Neural cell (in vitro differentiated cells): ENCODE results near the gene SUSD6. TPM values are rescaled to one million over a fixed set of nuclear protein-coding genes. Genes with fewer than 3 reads are reported as not detected.

Experiments used
- H2AFZ ChIP-seq: fragments of 200-600, 300-800 bp; sonication (generic), shearing (Covaris generic); 2 replicates; pipeline ENCODE4 v1.6.0; 2014; ENCODE audit warnings: low read depth, mild to moderate bottlenecking, antibody characterized with exemption, low read length, moderate library complexity
- H3F3A ChIP-seq: fragments of 200-600 bp; shearing (Covaris generic); 2 replicates; pipeline ENCODE4 v1.6.1; 2016; ENCODE audit warnings: mild to moderate bottlenecking, moderate library complexity, mixed read lengths, antibody characterized with exemption, low read length; ENCODE audit not compliant: insufficient read depth, poor library complexity, severe bottlenecking
- H3K27ac ChIP-seq: fragments of 200-600, 300-800 bp; sonication (generic), shearing (Covaris generic); 2 replicates; pipeline ENCODE4 v1.5.1; 2014; ENCODE audit warnings: mild to moderate bottlenecking, low read length, moderate library complexity
- H3K27me3 ChIP-seq: fragments of 300-800, 200-600 bp; sonication (generic), shearing (Covaris generic); 2 replicates; pipeline ENCODE4 v1.6.0; 2014; ENCODE audit warnings: mild to moderate bottlenecking, low read depth, low read length, moderate library complexity; ENCODE audit not compliant: insufficient read depth
- H3K36me3 ChIP-seq: fragments of 300-800, 200-600 bp; sonication (generic), shearing (Covaris generic); 2 replicates; pipeline ENCODE4 v1.5.1; 2014; ENCODE audit warnings: mild to moderate bottlenecking, antibody characterized with exemption, low read length, moderate library complexity; ENCODE audit not compliant: insufficient read depth
- H3K4me2 ChIP-seq: fragments of 300-800, 200-600 bp; sonication (generic), shearing (Covaris generic); 2 replicates; pipeline ENCODE4 v1.6.0; 2014; ENCODE audit warnings: mild to moderate bottlenecking, low read length
- H3K4me3 ChIP-seq: fragments of 300-800, 200-600 bp; sonication (generic), shearing (Covaris generic); 2 replicates; pipeline ENCODE4 v1.5.1; 2014; ENCODE audit warnings: mild to moderate bottlenecking, low read length, moderate library complexity
- H3K79me2 ChIP-seq: fragments of 200-600 bp; shearing (Covaris generic); replicated peaks from 2 replicates; pipeline ENCODE4 v1.6.0; 2014; ENCODE audit warnings: mild to moderate bottlenecking, low read length, moderate library complexity; ENCODE audit not compliant: insufficient read depth
- H3K9ac ChIP-seq: fragments of 300-800, 200-600 bp; sonication (generic), shearing (Covaris generic); 2 replicates; pipeline ENCODE4 v1.6.1; 2016; ENCODE audit warnings: mild to moderate bottlenecking, low read length, mixed read lengths
- H3K9me2 ChIP-seq: fragments of 200-600 bp; shearing (Covaris generic); 2 replicates; pipeline ENCODE4 v1.6.1; 2016; ENCODE audit warnings: mild to moderate bottlenecking, low read length, mixed read lengths; ENCODE audit not compliant: insufficient read depth
- H3K9me3 ChIP-seq: fragments of 200-600, 300-800 bp; sonication (generic), shearing (Covaris generic); 2 replicates; pipeline ENCODE4 v1.6.1; 2016; ENCODE audit warnings: mild to moderate bottlenecking, mixed run types, low read length, moderate library complexity, mixed read lengths
- H4K20me1 ChIP-seq: fragments of 200-600 bp; shearing (Covaris generic); 2 replicates; pipeline ENCODE4 v1.6.1; 2016; ENCODE audit warnings: mild to moderate bottlenecking, mixed run types; ENCODE audit not compliant: insufficient read depth
- CTCF ChIP-seq: fragments of 450-650 bp; IDR thresholded peaks from 2 replicates; pipeline ENCODE4 v1.5.1; 2014; ENCODE audit warnings: antibody characterized with exemption, mild to moderate bottlenecking, moderate library complexity; ENCODE audit not compliant: poor library complexity, severe bottlenecking
- EP300 ChIP-seq: fragments of 450-650 bp; conservative IDR thresholded peaks from 2 replicates; pipeline ENCODE4 v1.6.1; 2014; ENCODE audit warnings: antibody characterized with exemption, mild to moderate bottlenecking, moderate library complexity; ENCODE audit not compliant: poor library complexity, severe bottlenecking
- MXI1 ChIP-seq: fragments of 450-650 bp; conservative IDR thresholded peaks from 2 replicates; pipeline ENCODE4 v1.6.1; 2014; ENCODE audit warnings: antibody characterized with exemption, mild to moderate bottlenecking; ENCODE audit not compliant: poor library complexity, severe bottlenecking
- POLR2AphosphoS5 ChIP-seq: IDR thresholded peaks from 2 replicates; pipeline ENCODE4 v1.6.1; 2012
- REST ChIP-seq: IDR thresholded peaks from 2 replicates; pipeline ENCODE4 v1.6.1; 2012; ENCODE audit warnings: borderline replicate concordance
- SMC3 ChIP-seq: fragments of 450-650 bp; conservative IDR thresholded peaks from 2 replicates; pipeline ENCODE4 v1.6.1; 2014; ENCODE audit warnings: antibody characterized with exemption, mild to moderate bottlenecking, moderate library complexity; ENCODE audit not compliant: poor library complexity
- TAF1 ChIP-seq: IDR thresholded peaks from 2 replicates; pipeline ENCODE4 v1.6.1; 2012; ENCODE audit warnings: low read depth
- polyA plus RNA-seq: library from polyadenylated mRNA; depleted of rRNA; stranded (reverse); fragments of >200 nt; gene quantifications from 2 replicates; pipeline ENCODE4 v1.2.3, GENCODE V29; 2014

SUSD6 gene
- polyA plus RNA-seq, 1 donor from 2014 or later: 5.1 TPM

- TF ChIP-seq SMC3: no peak
Measured at GRCh38 chr14:69612014-69612782, 802 bp downstream of the SUSD6 start (continued).

GRCh38 chr14:69612783-69613130 lies 1.4 kb downstream of the SUSD6 start:
- peak overlapping the region; percentile 77 for H3K4me2 ChIP-seq
- no peaks in the 10 kb centered on the region for H4K20me1 ChIP-seq
- H3K9ac ChIP-seq: peak overlapping the region; percentile 80
- H3K27ac ChIP-seq: peak overlapping the region; percentile 56
- H3K79me2 ChIP-seq: peaks cover 46% of the 10 kb centered on the region
- peak; percentile 48 for TF ChIP-seq MXI1
- TF ChIP-seq CTCF: peak; percentile 57
- TF ChIP-seq TAF1: no peak
- TF ChIP-seq EP300: no peak
- TF ChIP-seq SMC3: no peak
- TF ChIP-seq POLR2AphosphoS5: no peak
- no peaks in the 10 kb centered on the region for H3K9me3 ChIP-seq
- no peaks in the 10 kb centered on the region for H3K36me3 ChIP-seq
- H3K9me2 ChIP-seq: no peaks in the 10 kb centered on the region
- no peak overlapping the region for H2AFZ ChIP-seq
- H3K27me3 ChIP-seq: no peaks in the 10 kb centered on the region
- H3F3A ChIP-seq: no peaks in the 10 kb centered on the region
- peak overlapping the region; percentile 92 for H3K4me3 ChIP-seq

GRCh38 chr14:69613312-69614073 lies 2.1 kb downstream of the SUSD6 start:
- TF ChIP-seq POLR2AphosphoS5 (no peak), SMC3 (no peak), REST (no peak)
- Histone ChIP-seq H4K20me1 (no peaks in the 10 kb centered on the region), H3K27ac (no peak overlapping the region), H3K4me3 (peak overlapping the region; percentile 92), H3K4me2 (peak overlapping the region; percentile 77), H3K36me3 (no peaks in the 10 kb centered on the region), H3F3A (no peaks in the 10 kb centered on the region), H3K79me2 (peaks cover 54% of the 10 kb centered on the region), H3K9ac (peak overlapping the region; percentile 80), H3K9me2 (no peaks in the 10 kb centered on the region), H3K27me3 (no peaks in the 10 kb centered on the region), H3K9me3 (no peaks in the 10 kb centered on the region), H2AFZ (no peak overlapping the region)
